GM21619 (cell line): ENCODE measurements around the gene COX10.

ENCODE experiments used
- ATAC-seq: cut with Tn5 transposase; IDR thresholded peaks from one replicate; pipeline ENCODE4 v1.9.1; 2021; ENCODE audit not compliant: unreplicated experiment

Gene COX10

DNA sequence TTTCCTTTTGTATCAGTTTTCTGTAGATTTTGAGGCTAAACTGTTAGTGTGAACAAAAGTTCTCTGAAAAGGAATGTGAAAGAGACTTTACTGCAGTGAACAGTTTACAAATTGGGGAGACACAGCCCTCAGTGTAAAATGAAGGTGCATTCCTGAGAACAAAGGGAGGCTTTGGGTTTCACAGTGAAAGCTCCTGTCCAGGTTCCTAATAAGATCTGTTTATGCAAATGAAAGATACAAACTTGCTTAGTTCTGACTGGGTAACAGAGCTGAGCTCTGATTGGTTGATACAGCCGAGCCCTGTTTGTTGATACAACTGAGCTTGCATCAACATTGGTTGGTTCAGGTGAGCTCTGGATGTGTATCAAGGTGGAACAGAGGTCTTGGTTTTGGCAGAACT, 175.7 kb downstream of the COX10 start:
- ATAC-seq, result no peak

DNA sequence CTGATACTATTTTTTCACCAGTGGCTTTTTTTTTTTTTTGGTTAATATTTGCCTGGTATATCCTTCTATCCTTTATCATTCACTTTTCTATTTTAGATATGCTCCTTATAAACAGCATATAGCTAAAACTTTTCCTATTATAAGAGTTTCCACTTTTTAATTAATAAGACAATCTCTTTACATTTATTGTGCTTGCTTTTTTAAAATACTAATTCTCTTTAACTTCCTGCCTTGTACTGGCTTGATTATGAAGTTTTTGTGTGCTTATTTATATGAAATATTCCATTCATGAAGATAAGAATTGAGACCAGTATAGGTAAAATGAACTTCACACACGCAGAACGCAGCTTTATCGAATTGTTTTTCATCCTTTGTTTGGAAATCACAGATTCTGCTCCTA, 176.3 kb downstream of the COX10 start:
- ATAC-seq, result no peak
